IMR-90 (cell line): ENCODE measurements around the gene ADAMTS14. TPM values are rescaled to one million over a fixed set of nuclear protein-coding genes. Genes with fewer than 3 reads are reported as not detected.

Source experiments
- ATAC-seq: fragments of 200-7000 bp; cut with Tn5 transposase; 2 replicates; pipeline ENCODE4 v1.9.1; 2020; ENCODE audit warnings: low read depth, mild to moderate bottlenecking, moderate library complexity
- BruUV-seq: library from RNA; stranded (reverse); fragments of 400-500 nt; replicated peaks from 2 replicates; lab custom pipeline; 2021; lab: Mats Ljungman, UMichigan
- CTCF ChIA-PET: fragments of 300-600 bp; formaldehyde crosslinking; extraction: SDS; loops from one replicate; lab custom pipeline; 2021; ENCODE audit warnings: antibody characterized with exemption; lab: Yijun Ruan, JAX
- POLR2A ChIA-PET: fragments of 300-600 bp; sonication (Branson Sonifier 250); formaldehyde crosslinking; loops from one replicate; lab custom pipeline; 2022; ENCODE audit warnings: antibody characterized with exemption; ENCODE audit not compliant: unreplicated experiment; lab: Charles Lee
- DNase-seq: peaks from one replicate; pipeline ENCODE4 v3.0.0; 2013
- H2AFZ ChIP-seq: replicated peaks from 2 replicates; pipeline ENCODE3; 2013; ENCODE audit warnings: low read length, mild to moderate bottlenecking; ENCODE audit not compliant: poor library complexity
- H2AK5ac ChIP-seq: 2 replicates; pipeline ENCODE4 v1.6.1; 2013; ENCODE audit warnings: low read depth, low read length, inconsistent platforms
- H2AK9ac ChIP-seq: replicated peaks from 2 replicates; pipeline ENCODE3; 2013; ENCODE audit warnings: mild to moderate bottlenecking, low read depth, low read length, moderate library complexity; ENCODE audit not compliant: poor library complexity
- H2BK120ac ChIP-seq: 2 replicates; pipeline ENCODE4 v1.6.1; 2013; ENCODE audit warnings: low read depth, low read length, inconsistent platforms
- H2BK15ac ChIP-seq: 3 replicates; pipeline ENCODE4 v1.6.1; 2013; ENCODE audit warnings: low read depth, low read length, inconsistent platforms
- H2BK20ac ChIP-seq: 2 replicates; pipeline ENCODE4 v1.6.1; 2013; ENCODE audit warnings: low read depth, mild to moderate bottlenecking, inconsistent platforms, low read length, moderate library complexity
- H2BK5ac ChIP-seq: 2 replicates; pipeline ENCODE4 v1.6.1; 2013; ENCODE audit warnings: mild to moderate bottlenecking, low read depth, low read length, inconsistent platforms; ENCODE audit not compliant: poor library complexity, severe bottlenecking
- H3K14ac ChIP-seq: replicated peaks from 2 replicates; pipeline ENCODE4 v1.6.1; 2013; ENCODE audit warnings: low read depth, low read length, inconsistent platforms
- H3K18ac ChIP-seq: 2 replicates; pipeline ENCODE4 v1.6.1; 2013; ENCODE audit warnings: low read depth, low read length, control low read depth
- H3K23ac ChIP-seq: 2 replicates; pipeline ENCODE4 v1.6.1; 2013; ENCODE audit warnings: low read depth, low read length, inconsistent platforms
- H3K27ac ChIP-seq: 2 replicates; pipeline ENCODE4 v1.5.1; 2013; ENCODE audit warnings: mild to moderate bottlenecking, control low read depth, low read length; ENCODE audit not compliant: insufficient read depth
- H3K27me3 ChIP-seq: 2 replicates; pipeline ENCODE4 v1.6.1; 2013; ENCODE audit warnings: low read length; ENCODE audit not compliant: control insufficient read depth, insufficient read depth
- H3K36me3 ChIP-seq: 2 replicates; pipeline ENCODE4 v1.6.1; 2013; ENCODE audit warnings: low read length, mixed read lengths; ENCODE audit not compliant: control insufficient read depth, insufficient read depth
- H3K4ac ChIP-seq: 2 replicates; pipeline ENCODE4 v1.6.1; 2013; ENCODE audit warnings: low read depth, low read length, inconsistent platforms
- H3K4me1 ChIP-seq: 2 replicates; pipeline ENCODE4 v1.6.1; 2013; ENCODE audit warnings: low read length, mixed read lengths; ENCODE audit not compliant: control insufficient read depth, insufficient read depth
- H3K4me2 ChIP-seq: 2 replicates; pipeline ENCODE4 v1.6.1; 2013; ENCODE audit warnings: low read depth, mild to moderate bottlenecking, control low read depth, low read length, moderate library complexity
- H3K4me3 ChIP-seq: 2 replicates; pipeline ENCODE4 v1.5.1; 2013; ENCODE audit warnings: low read depth, mild to moderate bottlenecking, control low read depth, low read length, moderate library complexity; ENCODE audit not compliant: insufficient read depth
- H3K56ac ChIP-seq: 2 replicates; pipeline ENCODE4 v1.6.1; 2013; ENCODE audit warnings: low read length, inconsistent platforms; ENCODE audit not compliant: insufficient read depth; ENCODE audit errors: extremely low read depth
- H3K79me1 ChIP-seq, 2 experiments: 2 replicates each; pipeline ENCODE4 v1.6.1; 2013; ENCODE audit warnings: low read length in 2 of 2, inconsistent platforms in 1 of 2, low read depth in 1 of 2
- H3K9ac ChIP-seq: 2 replicates; pipeline ENCODE4 v1.6.1; 2013; ENCODE audit warnings: low read depth, low read length, control low read depth
- H3K9me1 ChIP-seq: 2 replicates; pipeline ENCODE4 v1.6.1; 2013; ENCODE audit warnings: low read length, inconsistent platforms; ENCODE audit not compliant: insufficient read depth
- H3K9me3 ChIP-seq: 2 replicates; pipeline ENCODE4 v1.6.1; 2013; ENCODE audit warnings: low read length; ENCODE audit not compliant: control insufficient read depth, insufficient read depth
- H4K20me1 ChIP-seq: 2 replicates; pipeline ENCODE4 v1.6.1; 2013; ENCODE audit warnings: low read length, inconsistent platforms; ENCODE audit not compliant: insufficient read depth
- H4K5ac ChIP-seq: 2 replicates; pipeline ENCODE4 v1.6.1; 2013; ENCODE audit warnings: mild to moderate bottlenecking, low read depth, low read length, control low read depth
- H4K8ac ChIP-seq, 2 experiments: 2 replicates each; pipeline ENCODE4 v1.6.1; 2013; ENCODE audit warnings: low read depth in 2 of 2, low read length in 2 of 2, control low read depth in 1 of 2, inconsistent platforms in 1 of 2
- H4K91ac ChIP-seq: 2 replicates; pipeline ENCODE4 v1.6.1; 2013; ENCODE audit warnings: low read depth, low read length, inconsistent platforms; ENCODE audit not compliant: insufficient read depth
- BHLHE40 ChIP-seq: fragments of 150-350 bp; IDR thresholded peaks from 2 replicates; pipeline ENCODE4 v1.6.1; 2016; ENCODE audit warnings: mild to moderate bottlenecking, low read depth, low read length
- CTCF ChIP-seq: conservative IDR thresholded peaks from 2 replicates; pipeline ENCODE4 v1.5.1; 2012; ENCODE audit warnings: mild to moderate bottlenecking, low read depth, low read length, improper control_type of control experiment
- MAFK ChIP-seq: IDR thresholded peaks from 2 replicates; pipeline ENCODE4 v1.6.1; 2012; ENCODE audit warnings: low read depth, low read length, improper control_type of control experiment
- MAZ ChIP-seq: IDR thresholded peaks from 2 replicates; pipeline ENCODE4 v1.6.1; 2012; ENCODE audit warnings: low read depth, mild to moderate bottlenecking, low read length, improper control_type of control experiment, moderate library complexity, borderline replicate concordance
- MXI1 ChIP-seq: IDR thresholded peaks from 2 replicates; pipeline ENCODE4 v1.6.1; 2012; ENCODE audit warnings: low read depth, mild to moderate bottlenecking, low read length, moderate library complexity, borderline replicate concordance
- POLR2A ChIP-seq: IDR thresholded peaks from 2 replicates; pipeline ENCODE4 v1.6.1; 2012; ENCODE audit warnings: mild to moderate bottlenecking, low read depth, low read length
- RAD21 ChIP-seq: IDR thresholded peaks from 2 replicates; pipeline ENCODE4 v1.6.1; 2012; ENCODE audit warnings: low read length, improper control_type of control experiment
- RCOR1 ChIP-seq: IDR thresholded peaks from 2 replicates; pipeline ENCODE4 v1.6.1; 2012; ENCODE audit warnings: mild to moderate bottlenecking, low read length, improper control_type of control experiment; ENCODE audit not compliant: insufficient replicate concordance
- RFX5 ChIP-seq: IDR thresholded peaks from 2 replicates; pipeline ENCODE4 v1.8.0; 2012; ENCODE audit warnings: low read depth, mild to moderate bottlenecking, low read length, moderate library complexity
- SMC3 ChIP-seq: fragments of 150-350 bp; IDR thresholded peaks from 2 replicates; pipeline ENCODE4 v1.6.1; 2016; ENCODE audit warnings: low read depth, mild to moderate bottlenecking, antibody characterized with exemption, low read length, moderate library complexity
- USF2 ChIP-seq: fragments of 150-350 bp; IDR thresholded peaks from 2 replicates; pipeline ENCODE4 v1.6.1; 2017; ENCODE audit warnings: mild to moderate bottlenecking, antibody characterized with exemption, low read length, low read depth
- whole genome bisulfite sequencing, 2 experiments: methylation state at CpG; one replicate each; pipeline versions ENCODE4 v1.1.5 to v1.1.7; 2013; ENCODE audit warnings: missing lambda C conversion rate in 2 of 2; ENCODE audit not compliant: insufficient read length in 1 of 2; ENCODE audit errors: extremely low coverage in 2 of 2; 5-methylcytosine and 5-hydroxymethylcytosine counted together
- dilution Hi-C: fragments of 300-500 bp; cut with HindIII; formaldehyde crosslinking; loops from one replicate; pipeline ENCODE4 v1.14.3; 2018; ENCODE audit warnings: low sequenced_read_pairs; ENCODE audit not compliant: unreplicated experiment
- in situ Hi-C: fragments of 300-500 bp; cut with MboI; formaldehyde crosslinking; loops from 3 replicates; pipeline ENCODE4 v1.14.3; 2019; ENCODE audit warnings: low sequenced_read_pairs, inconsistent platforms, mixed read lengths
- intact Hi-C: fragments of 100-400 bp; cut with micrococcal nuclease; formaldehyde crosslinking; loops from 2 replicates; pipeline ENCODE4 v1.10.0; 2022
- polyA plus RNA-seq, 3 experiments: library from polyadenylated mRNA; depleted of rRNA; stranded (reverse); fragments of >200 nt; gene quantifications; 2 replicates each; pipeline ENCODE4 v1.2.3, GENCODE V29; 2012; ENCODE audit warnings: low replicate concordance in 1 of 3
- total RNA-seq: library from RNA; depleted of rRNA; stranded (reverse); fragments of >200 nt; gene quantifications from 2 replicates; pipeline ENCODE4 v1.2.3, GENCODE V29; 2012

The ADAMTS14 gene
- total and polyA plus RNA-seq, 2 of the 4 experiments (the other 2 are of a cell fraction), result under 0.01 to 0.31 TPM

GRCh38 chr10:70761727-70762350 is 89.5 kb downstream of the ADAMTS14 start:
- H2AK5ac ChIP-seq, result no peak overlapping the region
- H3K27me3 ChIP-seq, result peaks cover 35% of the 10 kb centered on the region
- no peak overlapping the region for H2BK15ac ChIP-seq
- no peak overlapping the region for H2AFZ ChIP-seq
- H3K4me3 ChIP-seq, result no peak overlapping the region
- no peak for ATAC-seq
- BruUV-seq, result no TSS peak
- no peaks in the 10 kb centered on the region for H4K20me1 ChIP-seq
- no peak overlapping the region for H4K91ac ChIP-seq
- no peaks in the 10 kb centered on the region for H3K36me3 ChIP-seq
- H4K5ac ChIP-seq, result no peak overlapping the region
- H3K23ac ChIP-seq, result no peak overlapping the region
- no peak overlapping the region for H3K9ac ChIP-seq
- no peak for DNase-seq
- H4K8ac ChIP-seq, result no peak overlapping the region
- H3K27ac ChIP-seq, result no peak overlapping the region
- no peaks in the 10 kb centered on the region for H3K9me1 ChIP-seq
- no peak overlapping the region for H2BK5ac ChIP-seq
- dilution Hi-C loops, result no loop called here
- intact Hi-C loops, result no loop called here
- ChIA-PET CTCF (no interaction called here), POLR2A (no interaction called here)
- in situ Hi-C loops, result loop anchor here (5.0 kb wide), 2 partner anchors 215 to 300 kb away; no protein-coding TSS in a partner anchor
- no peak overlapping the region for H3K18ac ChIP-seq
- no peak overlapping the region for H3K4ac ChIP-seq
- TF ChIP-seq RCOR1 (no peak), MAFK (no peak), USF2 (no peak), SMC3 (no peak), RFX5 (no peak), CTCF (no peak), BHLHE40 (no peak), MXI1 (no peak), MAZ (no peak), RAD21 (no peak), POLR2A (no peak)
- H3K56ac ChIP-seq, result no peak overlapping the region
- H3K4me2 ChIP-seq, result no peak overlapping the region
- H3K14ac ChIP-seq, result no peak overlapping the region
- H2AK9ac ChIP-seq, result no peak overlapping the region
- no CpG with 5 or more reads among the region's 10 CpGs for WGBS, 2 experiments
- peaks cover 7% of the 10 kb centered on the region; the same call in 1 of the 2 replicates for H3K9me3 ChIP-seq
- H2BK120ac ChIP-seq, result no peak overlapping the region
- no peaks in the 10 kb centered on the region for H3K79me1 ChIP-seq
- no peaks in the 10 kb centered on the region for H3K4me1 ChIP-seq
- H2BK20ac ChIP-seq, result no peak overlapping the region
